NCI-H82 (cell line): ENCODE measurements around the gene EDEM1.
"Not testable (repeated sequence)": the region's sequence is repeated elsewhere in the genome, so short reads cannot be mapped to it uniquely, and the experiment has no call there.

Source experiments
- DNase-seq: peaks from one replicate; lab custom pipeline; 2025; lab: John Stamatoyannopoulos, UW

The EDEM1 gene

GRCh38 chr3:5179036-5179435 lies 8.5 kb upstream of the EDEM1 start:
- DNase-seq: not testable (repeated sequence)

GRCh38 chr3:5181469-5182141 lies 5.9 kb upstream of the EDEM1 start:
- no peak for DNase-seq

GRCh38 chr3:5183714-5184113 lies 3.8 kb upstream of the EDEM1 start:
- DNase-seq: not testable (repeated sequence)

- DNase-seq: no peak
These were observed 3.0 kb upstream of the EDEM1 start for GRCh38 chr3:5184499-5184898.

GRCh38 chr3:5185093-5185673 lies 2.3 kb upstream of the EDEM1 start:
- no peak for DNase-seq

- DNase-seq: peak; percentile 20
These were observed 1.2 kb upstream of the EDEM1 start for GRCh38 chr3:5186089-5186857.

- peak; percentile 31 for DNase-seq
These were observed 700 bp upstream of the EDEM1 start for GRCh38 chr3:5186858-5187155.

- peak; percentile 38 for DNase-seq
These were observed 462 bp downstream of the EDEM1 start for GRCh38 chr3:5187920-5188418.

GRCh38 chr3:5188419-5189221 lies 1.1 kb downstream of the EDEM1 start:
- DNase-seq: peak; percentile 49

- no peak for DNase-seq
These were observed 2.8 kb downstream of the EDEM1 start for GRCh38 chr3:5190147-5190791.

- DNase-seq: no peak
These were observed 4.2 kb downstream of the EDEM1 start for GRCh38 chr3:5191555-5192304.

- DNase-seq: no peak
These were observed 5.3 kb downstream of the EDEM1 start for GRCh38 chr3:5192571-5193365.

GRCh38 chr3:5194341-5194740 lies 6.8 kb downstream of the EDEM1 start:
- DNase-seq: no peak

GRCh38 chr3:5194801-5195509 lies 7.4 kb downstream of the EDEM1 start:
- DNase-seq: no peak

- no peak for DNase-seq
These were observed 8.1 kb downstream of the EDEM1 start for GRCh38 chr3:5195605-5196004.

GRCh38 chr3:5197022-5197421 lies 9.5 kb downstream of the EDEM1 start:
- DNase-seq: no peak

GRCh38 chr3:5197470-5198312 lies 10.2 kb downstream of the EDEM1 start:
- no peak for DNase-seq

GRCh38 chr3:5198313-5198677 lies 10.8 kb downstream of the EDEM1 start:
- no peak for DNase-seq
